Measurements from ENCODE around the gene SKA1.
"Not testable (repeated sequence)": the region's sequence is repeated elsewhere in the genome, so short reads cannot be mapped to it uniquely, and the experiment has no call there.

The SKA1 gene

GRCh38 chr18:50432915-50433314 is 58.1 kb downstream of the SKA1 start:
- DNase-seq: no peak

GRCh38 chr18:50436742-50437141 is 61.9 kb downstream of the SKA1 start:
- DNase-seq: not testable (repeated sequence)

GRCh38 chr18:50439460-50440015 is 64.7 kb downstream of the SKA1 start:
- DNase-seq: no peak

GRCh38 chr18:50441016-50441415 is 66.2 kb downstream of the SKA1 start:
- DNase-seq: peak in 1 of 2 experiments; percentile 4

- DNase-seq: no peak
Measured at GRCh38 chr18:50441501-50441900, 66.7 kb downstream of the SKA1 start.

All from NCI-H524 (cell line).